Activated CD4-positive, alpha-beta memory T cell treated with anti-CD3 and anti-CD28 coated beads for 36 hours (primary cell): ENCODE results near the gene CCNL2. TPM values are rescaled to one million over a fixed set of nuclear protein-coding genes. Genes with fewer than 3 reads are reported as not detected.
"Not testable (repeated sequence)": the region's sequence is repeated elsewhere in the genome, so short reads cannot be mapped to it uniquely, and the experiment has no call there.

Experiments
- CTCF ChIA-PET: fragments of 350-600 bp; sonication (Branson Sonifier 250); formaldehyde crosslinking; loops from one replicate; lab custom pipeline; 2021; ENCODE audit warnings: antibody characterized with exemption, inconsistent platforms; lab: Charles Lee
- POLR2A ChIA-PET: fragments of 350-600 bp; sonication (Branson Sonifier 250); formaldehyde crosslinking; loops from one replicate; lab custom pipeline; 2021; ENCODE audit warnings: antibody characterized with exemption; lab: Charles Lee
- DNase-seq: peaks from one replicate; pipeline ENCODE4 v3.0.0-alpha.2; 2020
- H3K27ac Mint-ChIP-seq: one replicate; pipeline ENCODE4 v1.8.0; 2021; ENCODE audit warnings: mixed read lengths
- H3K27me3 Mint-ChIP-seq: one replicate; pipeline ENCODE4 v1.8.0; 2021; ENCODE audit warnings: mixed read lengths
- H3K36me3 Mint-ChIP-seq: one replicate; pipeline ENCODE4 v1.8.0; 2021; ENCODE audit warnings: mixed read lengths
- H3K4me1 Mint-ChIP-seq: one replicate; pipeline ENCODE4 v1.8.0; 2021; ENCODE audit warnings: low read depth, mixed read lengths
- H3K4me3 Mint-ChIP-seq: one replicate; pipeline ENCODE4 v1.8.0; 2021; ENCODE audit warnings: mild to moderate bottlenecking, mixed read lengths
- H3K9me3 Mint-ChIP-seq: one replicate; pipeline ENCODE4 v1.8.0; 2021; ENCODE audit warnings: mixed read lengths
- intact Hi-C: fragments of 100-400 bp; cut with micrococcal nuclease; formaldehyde crosslinking; loops from one replicate; pipeline ENCODE4 v1.15.1; 2023
- total RNA-seq, 2 experiments: library from RNA; stranded (reverse); gene quantifications; one replicate each; pipeline ENCODE4 v1.2.3, GENCODE V29; 2021

CCNL2 gene
- total RNA-seq, 2 experiments from 2014 or later: 96.0 to 108 TPM

DNA sequence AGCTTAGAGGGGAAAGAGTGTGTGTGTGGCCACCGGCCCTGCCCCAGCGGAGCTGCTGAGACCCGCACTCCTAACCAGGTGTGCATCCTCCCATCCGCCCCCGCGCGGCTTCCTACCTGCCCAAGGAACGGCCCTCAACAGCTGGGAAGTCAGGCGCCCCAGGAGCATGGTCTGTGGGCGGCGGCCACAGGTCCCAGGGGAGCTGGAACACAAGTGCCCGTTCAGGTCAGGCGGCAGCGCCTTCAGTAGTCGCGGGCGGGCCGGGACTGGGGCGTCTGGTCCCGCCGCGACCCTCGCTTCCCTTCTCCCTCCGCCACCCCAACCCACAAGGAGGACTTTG lies 24.6 kb downstream of the CCNL2 start:
- intact Hi-C loops: loop anchor here (2.0 to 10.0 kb wide), 2 partner anchors 32 to 340 kb away; partner anchors contain the start of gene MRPL20
- H3K4me3 Mint-ChIP-seq: peak overlapping the region; percentile 87
- POLR2A ChIA-PET: interaction anchor here (0.7 to 2.1 kb wide), 3 partner anchors 21 to 49 kb away, joined by 3 to 16 read pairs (median 6); partner anchors contain the start of gene CCNL2
- peaks cover 6% of the 10 kb centered on the region for H3K36me3 Mint-ChIP-seq
- H3K9me3 Mint-ChIP-seq: no peaks in the 10 kb centered on the region
- H3K4me1 Mint-ChIP-seq: peaks cover 18% of the 10 kb centered on the region
- CTCF ChIA-PET: interaction anchor here (1.2 to 2.5 kb wide), 5 partner anchors 23 to 253 kb away, joined by 3 to 20 read pairs (median 4); partner anchors contain the start of gene CCNL2
- H3K27me3 Mint-ChIP-seq: no peaks in the 10 kb centered on the region
- DNase-seq: no peak
- H3K27ac Mint-ChIP-seq: peak overlapping the region; percentile 51

- ChIA-PET CTCF (interaction anchor here (1.5 to 2.5 kb wide), 4 partner anchors 25 to 252 kb away, joined by 4 to 20 read pairs (median 6); partner anchors contain the start of gene CCNL2), POLR2A (interaction anchor here (2.1 kb wide), 1 partner anchor 26 kb away, joined by 16 read pairs; the partner anchor contains the start of gene CCNL2)
- H3K4me1 Mint-ChIP-seq: peaks cover 18% of the 10 kb centered on the region
- H3K4me3 Mint-ChIP-seq: peak overlapping the region; percentile 87
- peak overlapping the region; percentile 51 for H3K27ac Mint-ChIP-seq
- H3K36me3 Mint-ChIP-seq: peaks cover 6% of the 10 kb centered on the region
- no peak for DNase-seq
- no peaks in the 10 kb centered on the region for H3K27me3 Mint-ChIP-seq
- no peaks in the 10 kb centered on the region for H3K9me3 Mint-ChIP-seq
- intact Hi-C loops: loop anchor here (2.0 to 10.0 kb wide), 2 partner anchors 33 to 339 kb away; partner anchors contain the start of gene MRPL20
Observed at GRCh38 chr1:1373815-1374588, 25.1 kb downstream of the CCNL2 start.

- CTCF ChIA-PET: interaction anchor here (1.2 to 2.8 kb wide), 9 partner anchors 11 to 388 kb away, joined by 4 to 21 read pairs (median 6); partner anchors contain the start of gene CCNL2
- intact Hi-C loops: loop anchor here (10.0 kb wide), 1 partner anchor 338 kb away; no protein-coding TSS in a partner anchor
- H3K27ac Mint-ChIP-seq: no peak overlapping the region
- peaks cover 18% of the 10 kb centered on the region for H3K4me1 Mint-ChIP-seq
- POLR2A ChIA-PET: no interaction called here
- peak overlapping the region; percentile 87 for H3K4me3 Mint-ChIP-seq
- no peak for DNase-seq
- no peaks in the 10 kb centered on the region for H3K9me3 Mint-ChIP-seq
- peaks cover 6% of the 10 kb centered on the region for H3K36me3 Mint-ChIP-seq
- no peaks in the 10 kb centered on the region for H3K27me3 Mint-ChIP-seq
Observed at GRCh38 chr1:1373051-1373814, 25.9 kb downstream of the CCNL2 start.

DNA sequence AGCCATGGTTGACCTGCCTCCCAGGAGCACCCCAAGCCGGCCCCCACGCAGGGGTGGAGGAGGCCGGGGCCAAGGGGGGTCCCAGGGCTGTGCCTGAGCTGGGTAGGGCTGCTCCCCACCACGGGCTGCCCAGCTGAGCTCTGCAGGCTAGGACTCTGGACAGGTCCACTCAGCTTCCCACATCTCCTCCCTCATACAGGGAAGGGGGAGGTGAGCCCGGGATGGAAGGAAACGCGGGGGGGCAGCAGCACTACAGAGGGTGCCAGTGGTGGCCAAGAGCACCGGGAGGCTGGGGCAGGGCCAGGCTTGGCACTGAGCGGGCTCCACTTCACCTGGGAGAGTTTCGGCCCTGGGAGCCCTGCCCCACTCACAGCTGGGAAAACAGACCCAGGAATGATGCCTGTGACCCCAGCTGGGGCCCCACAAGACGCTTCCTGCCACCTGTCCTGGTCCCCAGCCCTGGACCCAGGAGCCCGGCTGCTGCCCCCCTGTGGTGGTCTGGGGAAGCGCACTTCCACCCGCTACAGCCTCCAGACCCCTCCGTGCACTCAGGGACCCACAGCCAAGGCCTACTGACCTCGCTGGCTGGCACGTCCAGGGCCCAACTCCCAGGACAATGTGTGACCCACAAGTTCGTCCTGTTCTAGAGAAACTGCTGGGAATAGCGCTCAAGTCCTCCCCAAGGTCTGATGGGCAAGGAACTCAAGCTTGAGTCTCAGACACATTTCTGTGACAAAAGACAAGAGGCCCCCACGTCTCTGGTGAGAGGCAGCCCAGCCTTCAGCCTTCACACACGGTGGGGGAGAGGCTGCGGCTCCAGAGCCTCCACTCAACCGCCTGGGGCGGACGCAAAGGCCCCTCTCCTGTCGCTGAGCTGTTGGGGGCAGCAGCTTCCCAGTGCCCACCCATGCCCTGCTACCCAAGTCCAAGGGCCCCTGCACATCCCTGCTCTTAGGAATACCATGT lies 27.1 kb downstream of the CCNL2 start:
- Mint-ChIP-seq H3K36me3 (peaks cover 6% of the 10 kb centered on the region), H3K4me3 (peak overlapping the region; percentile 32), H3K27ac (no peak overlapping the region), H3K9me3 (no peaks in the 10 kb centered on the region), H3K4me1 (peaks cover 18% of the 10 kb centered on the region), H3K27me3 (no peaks in the 10 kb centered on the region)
- ChIA-PET POLR2A (interaction anchor here (1.3 kb wide), 1 partner anchor 27 kb away, joined by 3 read pairs; the partner anchor contains the start of gene CCNL2), CTCF (interaction anchor here (0.7 to 2.8 kb wide), 21 partner anchors 9 to 405 kb away, joined by 3 to 21 read pairs (median 5); partner anchors contain the start of gene CCNL2)
- peak; percentile 88 for DNase-seq
- intact Hi-C loops: loop anchor here (10.0 kb wide), 1 partner anchor 337 kb away; no protein-coding TSS in a partner anchor

GRCh38 chr1:1371364-1371745 lies 27.8 kb downstream of the CCNL2 start:
- H3K27me3 Mint-ChIP-seq: no peaks in the 10 kb centered on the region
- intact Hi-C loops: loop anchor here (10.0 kb wide), 1 partner anchor 337 kb away; no protein-coding TSS in a partner anchor
- no peak overlapping the region for H3K4me3 Mint-ChIP-seq
- H3K36me3 Mint-ChIP-seq: peaks cover 6% of the 10 kb centered on the region
- peak overlapping the region; percentile 33 for H3K27ac Mint-ChIP-seq
- H3K4me1 Mint-ChIP-seq: peaks cover 18% of the 10 kb centered on the region
- no peaks in the 10 kb centered on the region for H3K9me3 Mint-ChIP-seq
- ChIA-PET CTCF (interaction anchor here (0.7 to 2.8 kb wide), 19 partner anchors 9 to 404 kb away, joined by 3 to 21 read pairs (median 4); partner anchors contain the start of gene CCNL2), POLR2A (interaction anchor here (1.3 kb wide), 1 partner anchor 28 kb away, joined by 3 read pairs; the partner anchor contains the start of gene CCNL2)
- DNase-seq: peak; percentile 62

DNA sequence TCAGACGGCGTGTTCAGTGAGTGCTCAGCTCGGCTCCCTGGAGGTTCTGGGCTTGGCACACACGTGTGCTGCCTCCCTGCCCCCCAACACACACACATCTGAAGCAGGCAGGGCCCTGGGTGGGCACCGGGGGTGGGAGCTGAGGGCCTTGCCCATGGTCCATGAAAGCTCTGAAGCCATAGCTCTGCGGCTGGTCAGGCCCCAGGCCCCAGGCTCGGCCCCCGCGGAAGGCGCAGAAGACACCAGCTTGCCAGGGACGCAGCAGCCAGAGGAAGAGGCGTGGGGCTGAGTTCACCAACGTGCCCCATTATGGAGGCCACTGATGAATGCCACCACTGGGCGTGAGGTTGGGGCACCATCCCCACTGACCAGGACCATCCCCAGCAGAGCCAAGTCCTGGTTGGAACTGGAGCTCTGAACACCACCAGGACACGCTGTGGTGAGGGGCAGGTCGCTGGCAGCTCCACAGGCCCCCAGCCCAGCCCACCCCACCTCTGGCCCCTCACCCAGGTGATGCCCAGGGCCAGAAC lies 28.3 kb downstream of the CCNL2 start:
- POLR2A ChIA-PET: no interaction called here
- CTCF ChIA-PET: interaction anchor here (0.8 to 2.8 kb wide), 10 partner anchors 21 to 338 kb away, joined by 3 to 21 read pairs (median 5); partner anchors contain the start of gene CCNL2
- intact Hi-C loops: loop anchor here (10.0 kb wide), 1 partner anchor 336 kb away; no protein-coding TSS in a partner anchor
- Mint-ChIP-seq H3K4me3 (no peak overlapping the region), H3K27ac (no peak overlapping the region), H3K9me3 (no peaks in the 10 kb centered on the region), H3K27me3 (no peaks in the 10 kb centered on the region), H3K36me3 (peaks cover 6% of the 10 kb centered on the region), H3K4me1 (peaks cover 18% of the 10 kb centered on the region)
- no peak for DNase-seq

DNA sequence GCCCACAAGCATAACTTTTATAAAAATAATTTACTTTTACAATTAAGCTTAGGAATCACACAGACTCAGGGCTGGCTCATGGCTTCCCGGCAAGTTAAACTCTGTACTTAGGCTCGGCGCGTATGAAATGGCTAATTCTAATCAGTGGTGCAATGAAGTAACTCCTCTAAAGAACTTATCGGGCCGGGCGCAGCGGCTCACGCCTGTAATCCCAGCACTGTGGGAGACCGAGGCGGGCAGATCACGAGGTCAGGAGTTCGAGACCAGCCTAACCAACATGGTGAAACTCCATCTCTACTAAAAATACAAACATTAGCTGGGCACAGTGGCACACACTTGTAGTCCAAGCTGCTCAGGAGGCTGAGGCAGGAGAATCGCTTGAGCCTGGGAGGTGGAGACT lies 29.0 kb downstream of the CCNL2 start:
- CTCF ChIA-PET: interaction anchor here (0.8 to 2.8 kb wide), 4 partner anchors 22 to 135 kb away, joined by 4 to 21 read pairs (median 9); partner anchors contain the start of gene CCNL2
- H3K9me3 Mint-ChIP-seq, POLR2A ChIA-PET, H3K36me3 Mint-ChIP-seq, H3K27me3 Mint-ChIP-seq, H3K27ac Mint-ChIP-seq, DNase-seq, H3K4me3 Mint-ChIP-seq: not testable (repeated sequence)
- intact Hi-C loops: loop anchor here (10.0 kb wide), 1 partner anchor 335 kb away; no protein-coding TSS in a partner anchor
- H3K4me1 Mint-ChIP-seq: peaks cover 15% of the 10 kb centered on the region

- CTCF ChIA-PET: no interaction called here
- intact Hi-C loops: no loop called here
- Mint-ChIP-seq H3K27ac (no peak overlapping the region), H3K9me3 (no peaks in the 10 kb centered on the region), H3K27me3 (no peaks in the 10 kb centered on the region), H3K36me3 (no peaks in the 10 kb centered on the region), H3K4me3 (no peak overlapping the region), H3K4me1 (peaks cover 5% of the 10 kb centered on the region)
- no peak for DNase-seq
- POLR2A ChIA-PET: no interaction called here
Observed at GRCh38 chr1:1367315-1367714, 31.8 kb downstream of the CCNL2 start.

- Mint-ChIP-seq H3K9me3 (no peaks in the 10 kb centered on the region), H3K36me3 (no peaks in the 10 kb centered on the region), H3K4me3 (no peak overlapping the region), H3K27ac (no peak overlapping the region), H3K4me1 (peaks cover 2% of the 10 kb centered on the region), H3K27me3 (no peaks in the 10 kb centered on the region)
- DNase-seq: no peak
- CTCF ChIA-PET: no interaction called here
- POLR2A ChIA-PET: no interaction called here
- intact Hi-C loops: no loop called here
Observed at GRCh38 chr1:1366699-1367066, 32.5 kb downstream of the CCNL2 start.

DNA sequence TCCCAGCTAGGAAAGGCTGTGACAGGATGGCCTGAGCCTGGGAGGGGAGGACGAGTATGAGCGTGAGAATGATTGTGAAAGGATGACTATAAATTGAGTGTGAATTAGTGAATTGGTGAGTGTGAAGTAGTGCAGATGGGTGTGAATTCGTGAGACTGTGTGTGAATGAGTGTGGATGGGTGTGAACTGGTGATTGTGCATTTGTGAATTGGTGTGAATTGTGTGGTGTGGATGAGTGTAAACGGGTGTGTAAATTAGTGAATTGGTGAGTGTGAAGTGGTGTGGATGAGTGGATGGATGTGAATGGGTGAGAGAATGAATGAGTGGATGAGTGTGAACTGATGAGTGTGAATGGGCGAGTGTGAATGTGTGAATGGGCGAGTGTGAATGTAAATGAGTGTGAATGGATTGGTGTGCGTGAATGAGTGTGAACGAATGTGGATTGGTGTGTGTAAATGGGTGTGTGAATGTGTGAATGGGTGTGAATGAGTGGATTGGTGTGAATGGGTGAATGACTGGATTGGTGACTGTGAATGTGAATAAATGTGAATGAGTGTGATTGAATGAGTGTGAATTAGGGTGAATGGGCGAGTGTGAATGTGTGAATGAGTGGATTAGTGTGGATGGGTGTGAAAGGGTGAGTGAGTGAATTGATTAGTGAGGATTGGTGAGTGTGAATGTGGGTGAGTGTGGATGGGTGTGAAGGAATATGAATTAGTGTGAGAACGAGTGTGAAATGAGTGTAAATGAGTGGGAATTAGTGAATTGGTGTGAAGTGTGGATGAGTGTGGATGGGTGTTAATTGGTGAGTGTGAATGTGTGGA lies 33.0 kb downstream of the CCNL2 start:
- POLR2A ChIA-PET: no interaction called here
- Mint-ChIP-seq H3K4me3 (no peak overlapping the region), H3K4me1 (no peaks in the 10 kb centered on the region), H3K27ac (no peak overlapping the region), H3K36me3 (no peaks in the 10 kb centered on the region), H3K27me3 (no peaks in the 10 kb centered on the region), H3K9me3 (no peaks in the 10 kb centered on the region)
- DNase-seq: no peak
- CTCF ChIA-PET: no interaction called here
- intact Hi-C loops: no loop called here
